Measurements from ENCODE around the gene OR8G5.
"Not testable (repeated sequence)": the region's sequence is repeated elsewhere in the genome, so short reads cannot be mapped to it uniquely, and the experiment has no call there.

The OR8G5 gene, protein sequence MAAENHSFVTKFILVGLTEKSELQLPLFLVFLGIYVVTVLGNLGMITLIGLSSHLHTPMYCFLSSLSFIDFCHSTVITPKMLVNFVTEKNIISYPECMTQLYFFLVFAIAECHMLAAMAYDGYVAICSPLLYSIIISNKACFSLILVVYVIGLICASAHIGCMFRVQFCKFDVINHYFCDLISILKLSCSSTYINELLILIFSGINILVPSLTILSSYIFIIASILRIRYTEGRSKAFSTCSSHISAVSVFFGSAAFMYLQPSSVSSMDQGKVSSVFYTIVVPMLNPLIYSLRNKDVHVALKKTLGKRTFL

DNA sequence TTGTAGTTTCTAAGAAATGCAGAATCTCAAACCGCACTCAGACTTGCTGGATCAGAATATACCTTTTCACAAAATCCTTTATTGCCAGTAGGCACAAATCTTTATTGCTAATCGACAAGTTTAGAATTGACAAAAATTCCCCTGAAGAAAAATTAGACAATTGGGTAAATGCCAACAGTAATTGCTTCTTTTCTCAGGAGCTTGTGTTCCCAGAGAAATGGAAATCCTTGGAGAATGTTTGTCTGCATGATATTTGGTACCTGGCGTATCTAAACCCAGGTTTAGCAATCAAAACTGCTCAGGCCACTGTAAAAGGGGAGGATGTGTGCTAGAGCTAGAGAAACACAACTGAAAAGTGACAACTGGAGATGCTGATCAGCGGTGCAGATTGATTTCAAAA is at the start of gene OR8G5:
OR8G5 (plus strand) TSS at position 301 of the 400 bp plus-strand sequence. CDS start 8,556 bp downstream, outside the sequence.
- DNase-seq = no peak

DNA sequence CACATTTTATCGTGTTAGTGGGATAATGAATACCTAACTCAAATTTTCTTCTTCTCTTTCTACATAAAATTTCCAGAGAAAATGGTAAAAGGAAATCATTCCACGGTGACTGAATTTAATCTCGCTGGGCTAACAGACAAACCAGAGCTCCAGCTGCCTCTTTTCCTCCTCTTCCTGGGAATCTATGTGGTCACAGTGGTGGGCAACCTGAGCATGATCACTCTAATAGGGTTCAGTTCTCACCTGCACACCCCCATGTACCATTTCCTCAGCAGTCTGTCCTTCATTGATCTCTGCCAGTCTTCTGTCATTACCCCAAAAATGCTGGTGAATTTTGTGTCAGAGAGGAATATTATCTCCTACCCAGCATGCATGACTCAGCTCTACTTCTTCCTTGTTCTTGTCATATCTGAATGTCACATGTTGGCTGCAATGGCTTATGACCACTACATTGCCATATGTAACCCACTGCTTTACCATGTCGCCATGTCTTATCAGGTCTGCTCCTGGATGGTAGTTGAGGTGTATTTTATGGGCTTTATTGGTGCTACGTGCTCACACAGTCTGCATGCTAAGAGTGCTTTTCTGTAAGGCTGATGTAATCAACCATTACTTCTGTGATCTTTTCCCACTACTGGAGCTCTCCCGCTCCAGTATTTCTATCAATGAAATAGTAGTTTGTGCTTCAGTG is 48.9 kb upstream of the OR8G5 start:
- DNase-seq = no peak

DNA sequence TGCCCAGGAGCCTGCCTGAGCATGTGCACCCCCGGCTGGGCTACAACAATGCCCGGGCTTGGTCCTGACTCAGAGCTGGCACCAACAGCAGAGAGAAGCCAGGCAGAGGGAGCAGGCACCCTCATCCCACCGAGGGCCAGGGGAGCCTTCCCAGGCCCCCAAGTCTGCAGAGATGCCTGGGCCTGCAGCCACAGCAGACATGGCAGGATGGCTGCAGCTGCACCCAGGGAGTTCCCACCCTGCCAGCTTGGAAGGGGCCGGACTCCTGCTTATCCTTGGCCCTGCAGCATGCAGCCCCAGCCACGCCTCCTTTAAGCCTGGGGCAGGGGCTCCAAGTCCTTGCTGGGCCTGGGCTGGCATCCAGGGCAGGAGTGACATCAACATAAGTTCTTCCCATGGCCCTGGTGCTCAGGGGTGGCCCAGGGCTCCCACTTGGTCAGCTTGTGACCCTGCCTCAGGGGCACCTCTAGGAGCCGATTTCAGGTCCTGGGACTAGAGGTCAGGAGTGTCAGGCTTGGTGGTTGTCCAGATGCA is 46.3 kb upstream of the OR8G5 start:
- no peak for DNase-seq

DNA sequence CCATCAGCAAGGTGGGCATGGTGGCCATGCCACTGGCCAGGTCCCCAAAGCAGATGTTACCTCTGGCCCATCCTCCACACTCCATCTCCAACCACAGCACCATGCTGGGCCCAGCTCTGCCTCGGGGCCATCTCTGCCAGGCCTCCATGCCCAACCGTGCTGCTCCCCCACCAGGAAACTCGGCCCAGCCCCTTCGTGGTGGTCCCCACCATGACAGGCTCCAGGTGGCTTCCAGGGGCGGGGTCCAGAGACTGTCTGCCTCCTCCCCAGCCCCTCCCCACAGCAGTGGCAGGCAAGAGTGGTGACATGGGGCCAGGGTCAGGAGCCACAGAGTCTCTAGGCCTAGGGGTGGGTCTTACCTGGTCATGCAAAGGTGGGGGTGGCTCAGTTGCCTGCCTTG is 45.8 kb upstream of the OR8G5 start:
- no peak for DNase-seq

DNA sequence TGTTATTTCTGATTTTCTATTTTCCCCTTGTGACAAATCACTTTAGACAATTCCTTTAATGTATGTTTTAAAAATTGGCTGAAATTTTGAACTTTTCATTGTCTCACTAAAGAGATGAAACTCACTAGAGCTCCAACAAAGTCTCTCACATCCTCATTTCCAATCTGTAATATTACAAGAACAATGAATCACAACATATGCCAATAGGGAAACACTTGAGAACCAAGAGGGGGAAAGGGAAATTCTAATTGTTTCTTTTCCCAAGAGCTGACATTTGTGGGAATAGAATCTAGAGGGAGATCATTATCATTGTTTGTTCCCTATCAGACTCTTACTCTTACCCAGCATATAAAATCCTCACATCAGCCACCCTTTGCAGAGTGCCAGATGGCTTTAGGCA is 44.9 kb upstream of the OR8G5 start:
- DNase-seq = no peak

DNA sequence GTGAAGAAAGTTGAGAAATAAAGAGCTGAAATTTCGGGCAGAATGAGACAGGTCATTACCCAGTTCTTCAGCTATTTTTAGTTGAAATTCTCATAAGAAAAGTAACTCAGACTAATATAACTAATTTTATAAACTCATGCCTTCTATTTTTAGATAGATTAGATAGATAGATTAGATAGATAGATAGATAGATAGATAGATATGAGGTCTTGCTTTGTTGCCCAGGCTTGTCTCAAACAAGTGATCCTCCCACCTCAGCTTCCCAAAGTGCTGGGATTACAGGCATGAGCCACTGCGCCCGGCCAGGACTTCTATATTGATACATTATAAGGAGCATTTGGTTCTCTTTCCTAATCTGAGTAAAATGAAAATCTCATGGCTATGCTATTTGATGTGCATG is 42.1 kb upstream of the OR8G5 start:
- DNase-seq = no peak

DNA sequence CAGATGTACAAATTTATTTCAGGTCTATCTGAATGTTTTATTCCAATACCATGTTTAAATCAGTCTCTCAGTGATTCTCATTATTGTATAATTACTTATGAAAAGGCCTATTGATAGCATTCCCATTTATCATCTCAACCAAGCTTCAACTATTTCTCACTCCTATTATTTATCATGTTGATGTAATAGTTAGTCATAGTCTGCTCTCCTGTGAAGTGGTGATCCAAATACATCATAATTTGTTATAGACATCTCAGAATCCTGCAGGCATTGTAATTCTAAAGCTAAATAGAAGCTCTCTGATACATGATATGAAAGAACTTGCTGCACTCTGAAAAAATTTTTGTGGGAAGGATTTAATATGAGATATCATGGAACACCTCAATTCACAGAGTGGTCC is 37.0 kb upstream of the OR8G5 start:
- no peak for DNase-seq

DNA sequence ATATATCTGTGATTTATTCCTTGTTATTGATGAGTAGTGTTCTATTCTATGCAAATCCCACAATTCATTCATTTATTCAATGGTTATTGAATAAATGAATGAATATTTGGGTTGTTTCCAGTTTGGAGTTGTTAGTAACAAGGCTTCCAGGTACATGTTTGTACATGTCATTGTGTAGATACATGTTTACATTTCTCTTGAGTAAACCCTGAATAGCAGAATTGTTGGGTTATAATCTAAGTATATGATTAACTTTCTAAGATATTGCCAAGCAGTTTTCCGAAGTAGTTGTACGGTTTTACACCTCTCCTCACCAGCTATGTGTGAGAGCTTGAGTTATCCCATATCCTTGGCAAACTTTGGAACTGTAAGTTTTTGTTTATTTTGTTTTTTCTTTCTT is 33.8 kb upstream of the OR8G5 start:
- no peak for DNase-seq

DNA sequence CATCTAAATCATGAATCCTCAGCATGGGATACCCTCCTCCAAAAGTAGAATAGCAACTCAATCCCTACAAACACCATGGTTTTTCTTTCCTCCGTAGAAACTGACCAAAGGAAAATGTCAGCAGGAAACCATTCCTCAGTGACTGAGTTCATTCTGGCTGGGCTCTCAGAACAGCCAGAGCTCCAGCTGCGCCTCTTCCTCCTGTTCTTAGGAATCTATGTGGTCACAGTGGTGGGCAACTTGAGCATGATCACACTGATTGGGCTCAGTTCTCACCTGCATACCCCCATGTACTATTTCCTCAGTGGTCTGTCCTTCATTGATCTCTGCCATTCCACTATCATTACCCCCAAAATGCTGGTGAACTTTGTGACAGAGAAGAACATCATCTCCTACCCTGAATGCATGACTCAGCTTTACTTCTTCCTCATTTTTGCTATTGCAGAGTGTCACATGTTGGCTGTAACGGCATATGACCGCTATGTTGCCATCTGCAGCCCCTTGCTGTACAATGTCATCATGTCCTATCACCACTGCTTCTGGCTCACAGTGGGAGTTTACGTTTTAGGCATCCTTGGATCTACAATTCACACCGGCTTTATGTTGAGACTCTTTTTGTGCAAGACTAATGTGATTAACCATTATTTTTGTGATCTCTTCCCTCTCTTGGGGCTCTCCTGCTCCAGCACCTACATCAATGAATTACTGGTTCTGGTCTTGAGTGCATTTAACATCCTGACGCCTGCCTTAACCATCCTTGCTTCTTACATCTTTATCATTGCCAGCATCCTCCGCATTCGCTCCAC is 31.4 kb upstream of the OR8G5 start:
- not testable (repeated sequence) for DNase-seq

DNA sequence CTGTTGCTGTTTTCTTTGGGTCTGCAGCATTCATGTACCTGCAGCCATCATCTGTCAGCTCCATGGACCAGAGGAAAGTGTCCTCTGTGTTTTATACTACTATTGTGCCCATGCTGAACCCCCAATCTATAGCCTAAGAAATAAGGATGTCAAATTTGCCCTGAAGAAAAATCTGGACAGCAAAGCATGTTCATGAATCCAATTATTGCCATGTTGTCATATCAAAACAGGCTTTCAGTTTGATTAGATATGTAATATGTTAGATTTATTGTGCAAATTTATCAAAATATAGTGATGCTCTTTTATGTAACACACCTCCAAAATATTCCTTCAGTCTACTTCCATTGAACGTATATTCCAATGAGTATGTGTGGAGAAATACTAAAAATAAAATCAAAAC is 30.7 kb upstream of the OR8G5 start:
- DNase-seq = no peak

DNA sequence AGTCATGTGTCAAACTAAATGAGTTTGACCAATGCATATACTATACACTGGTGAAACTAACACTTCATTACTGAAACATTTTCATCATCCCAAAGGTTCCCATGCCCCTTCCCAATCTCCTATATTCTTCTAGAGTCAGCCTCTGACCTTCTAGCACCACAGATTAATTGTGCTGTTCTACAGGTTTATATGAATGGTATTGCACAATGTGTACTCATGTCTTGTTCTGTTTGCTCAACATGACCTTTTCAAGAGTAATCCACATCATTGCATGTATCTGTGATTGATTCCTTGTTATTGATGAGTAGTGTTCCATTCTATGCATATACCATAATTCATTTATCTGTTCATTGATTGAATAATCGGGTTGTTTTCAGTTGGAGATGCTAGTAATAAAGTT is 22.8 kb upstream of the OR8G5 start:
- no peak for DNase-seq

DNA sequence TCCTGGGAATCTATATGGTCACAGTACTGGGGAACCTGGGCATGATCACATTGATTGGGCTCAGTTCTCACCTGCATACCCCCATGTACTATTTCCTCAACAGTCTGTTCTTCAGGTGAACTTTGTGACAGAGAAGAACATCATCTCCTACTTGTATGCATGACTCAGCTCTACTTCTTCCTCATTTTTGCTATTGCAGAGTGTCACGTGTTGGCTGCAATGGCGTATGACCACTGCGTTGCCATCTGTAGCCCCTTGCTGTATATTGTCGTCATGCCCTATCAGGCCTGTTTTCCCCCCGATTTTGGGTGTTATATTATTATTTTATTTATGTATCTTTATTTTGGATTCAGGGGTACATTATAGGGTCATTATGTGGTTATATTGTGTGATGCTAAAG is 17.7 kb upstream of the OR8G5 start:
- DNase-seq = no peak

DNA sequence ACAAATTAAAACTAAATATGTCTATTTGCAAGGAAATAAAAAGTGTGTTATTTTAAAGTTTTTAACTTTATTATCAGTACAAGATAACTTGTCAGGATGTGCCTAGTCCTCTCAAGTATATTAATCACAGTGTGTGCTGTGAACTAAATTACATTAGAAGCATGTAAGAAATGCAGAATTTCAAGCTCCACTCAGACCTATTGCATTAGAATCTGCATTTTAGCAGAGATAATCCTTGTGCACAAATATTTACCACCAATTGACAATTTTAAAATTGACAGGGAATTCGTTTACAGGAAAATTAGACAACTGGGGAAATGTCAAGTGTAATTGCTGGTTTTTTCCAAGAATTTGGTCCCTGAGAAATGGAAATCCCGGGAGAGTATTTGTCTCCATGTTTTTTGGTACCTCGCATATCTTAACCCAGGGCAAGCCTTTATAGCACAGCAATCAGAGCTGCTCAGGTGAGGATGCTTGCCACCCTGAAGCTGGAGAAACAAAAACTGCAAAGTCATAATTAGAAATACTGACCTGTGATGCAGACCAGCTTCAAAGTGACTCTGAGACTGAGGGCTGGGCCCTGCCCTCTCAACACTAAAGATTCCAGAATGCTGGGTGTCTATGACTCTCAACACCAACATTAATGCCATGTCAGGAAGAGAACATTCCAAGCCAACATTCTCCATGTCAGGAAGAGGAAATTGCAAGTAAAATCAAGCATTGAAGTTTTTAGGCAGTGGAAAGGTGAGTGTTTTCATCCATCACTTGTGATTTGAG is 15.4 kb upstream of the OR8G5 start, which contains the start of gene OR8G1:
OR8G1 (plus strand) TSS at position 475 of the 777 bp plus-strand sequence. CDS start 8,581 bp downstream, outside the sequence.
- DNase-seq = no peak

DNA sequence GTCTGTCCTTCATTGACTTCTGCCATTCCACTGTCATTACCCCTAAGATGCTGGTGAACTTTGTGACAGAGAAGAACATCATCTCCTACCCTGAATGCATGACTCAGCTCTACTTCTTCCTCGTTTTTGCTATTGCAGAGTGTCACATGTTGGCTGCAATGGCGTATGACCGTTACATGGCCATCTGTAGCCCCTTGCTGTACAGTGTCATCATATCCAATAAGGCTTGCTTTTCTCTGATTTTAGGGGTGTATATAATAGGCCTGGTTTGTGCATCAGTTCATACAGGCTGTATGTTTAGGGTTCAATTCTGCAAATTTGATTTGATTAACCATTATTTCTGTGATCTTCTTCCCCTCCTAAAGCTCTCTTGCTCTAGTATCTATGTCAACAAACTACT is 6.3 kb upstream of the OR8G5 start:
- not testable (repeated sequence) for DNase-seq

DNA sequence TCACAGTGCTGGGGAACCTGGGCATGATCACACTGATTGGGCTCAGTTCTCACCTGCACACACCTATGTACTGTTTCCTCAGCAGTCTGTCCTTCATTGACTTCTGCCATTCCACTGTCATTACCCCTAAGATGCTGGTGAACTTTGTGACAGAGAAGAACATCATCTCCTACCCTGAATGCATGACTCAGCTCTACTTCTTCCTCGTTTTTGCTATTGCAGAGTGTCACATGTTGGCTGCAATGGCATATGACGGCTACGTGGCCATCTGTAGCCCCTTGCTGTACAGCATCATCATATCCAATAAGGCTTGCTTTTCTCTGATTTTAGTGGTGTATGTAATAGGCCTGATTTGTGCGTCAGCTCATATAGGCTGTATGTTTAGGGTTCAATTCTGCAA is 8.9 kb downstream of the OR8G5 start:
- DNase-seq = not testable (repeated sequence)

DNA sequence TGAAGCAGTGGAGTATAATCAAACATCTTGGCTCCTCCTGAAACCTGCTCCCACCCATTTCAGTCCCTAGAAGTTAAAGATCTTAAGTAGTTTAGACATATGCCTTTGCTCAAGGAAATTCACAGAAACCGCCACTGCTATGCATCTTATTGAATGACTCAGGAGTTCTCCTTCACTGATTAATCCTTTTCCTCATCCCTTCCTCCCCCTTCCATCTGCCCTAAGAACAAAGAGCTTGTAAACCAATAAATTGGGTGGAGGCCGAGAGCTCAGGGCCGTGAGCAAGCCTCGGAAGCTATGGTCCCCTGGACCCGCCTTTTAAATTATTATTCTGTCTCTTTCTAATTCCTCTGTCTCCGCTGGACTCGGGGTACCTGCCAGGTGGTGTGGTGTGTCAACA is 14.7 kb downstream of the OR8G5 start:
- not testable (repeated sequence) for DNase-seq

DNA sequence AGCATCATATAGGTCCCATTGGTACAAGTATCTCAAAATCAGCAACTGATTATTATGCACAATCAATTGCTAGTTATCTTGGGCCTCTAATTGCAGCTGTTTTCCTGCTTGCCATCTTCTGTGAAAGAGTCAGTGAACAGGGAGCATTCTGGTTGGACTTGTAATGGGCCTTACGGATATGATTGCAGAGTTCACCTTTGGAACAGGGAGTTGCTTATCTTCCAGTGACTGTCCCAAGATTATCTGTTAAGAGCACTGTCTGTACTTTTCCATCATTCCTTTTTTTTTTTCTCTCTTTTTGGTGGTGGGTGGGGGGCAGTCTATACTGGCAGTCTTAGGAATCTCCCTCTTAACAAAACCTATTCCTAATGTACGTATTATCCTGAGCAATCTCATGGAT is 17.8 kb downstream of the OR8G5 start:
- DNase-seq = no peak

DNA sequence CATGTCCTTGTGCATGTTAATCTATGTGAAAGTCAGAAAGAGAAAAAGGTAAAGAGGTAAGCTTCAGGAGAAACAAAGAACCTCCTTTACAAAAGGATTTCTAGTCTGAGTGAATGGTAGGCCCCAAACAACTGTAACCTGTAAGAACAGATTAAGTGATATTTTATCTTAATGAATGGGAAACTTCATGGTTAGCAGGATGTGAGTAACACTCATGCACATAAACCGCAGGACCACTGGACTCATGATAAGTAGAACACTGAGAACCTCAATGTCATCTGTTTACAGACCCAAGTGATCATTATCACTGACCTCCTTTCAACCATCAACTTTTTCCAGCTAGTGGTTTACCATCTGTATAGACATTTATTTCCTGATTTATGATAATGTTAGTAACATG is 19.9 kb downstream of the OR8G5 start:
- no peak for DNase-seq

DNA sequence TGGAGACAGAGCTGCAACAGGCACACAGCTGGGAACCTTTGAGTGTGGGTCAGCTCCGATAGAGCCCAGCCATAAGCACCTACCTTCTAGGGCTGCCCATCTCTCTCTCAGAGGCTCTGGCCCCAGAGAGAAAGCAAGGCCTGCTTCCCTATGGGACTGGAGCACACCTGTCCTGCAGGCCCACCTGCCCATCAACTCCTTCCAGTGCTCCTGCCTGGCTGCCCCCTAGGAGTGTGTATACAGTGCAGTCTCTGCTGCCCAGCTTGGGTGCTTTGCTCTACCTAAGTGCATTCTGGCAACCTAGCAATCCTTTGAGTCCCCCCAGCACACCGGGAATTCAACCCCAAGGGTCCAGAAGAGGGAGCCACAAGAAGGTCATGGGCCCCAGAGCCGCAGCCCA is 21.0 kb downstream of the OR8G5 start:
- DNase-seq = no peak

DNA sequence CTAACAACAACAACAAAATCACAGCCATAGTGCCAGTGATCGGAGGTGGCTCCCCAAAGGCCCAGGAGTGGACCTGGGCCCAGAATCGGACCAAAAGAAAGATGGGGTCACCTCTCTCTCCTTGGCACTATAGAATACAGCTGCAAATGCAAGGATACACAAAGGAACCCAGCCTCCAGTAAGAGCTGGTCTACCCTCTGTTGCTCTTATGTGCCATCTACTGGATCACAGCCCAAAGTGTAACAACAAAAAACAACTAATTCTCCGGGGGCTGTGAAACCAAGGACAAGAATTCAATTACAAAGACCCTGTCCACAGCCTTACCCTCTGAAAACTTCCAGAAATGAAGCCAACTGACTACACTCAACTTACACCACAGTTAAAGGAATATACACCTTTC is 21.6 kb downstream of the OR8G5 start:
- DNase-seq = no peak

DNA sequence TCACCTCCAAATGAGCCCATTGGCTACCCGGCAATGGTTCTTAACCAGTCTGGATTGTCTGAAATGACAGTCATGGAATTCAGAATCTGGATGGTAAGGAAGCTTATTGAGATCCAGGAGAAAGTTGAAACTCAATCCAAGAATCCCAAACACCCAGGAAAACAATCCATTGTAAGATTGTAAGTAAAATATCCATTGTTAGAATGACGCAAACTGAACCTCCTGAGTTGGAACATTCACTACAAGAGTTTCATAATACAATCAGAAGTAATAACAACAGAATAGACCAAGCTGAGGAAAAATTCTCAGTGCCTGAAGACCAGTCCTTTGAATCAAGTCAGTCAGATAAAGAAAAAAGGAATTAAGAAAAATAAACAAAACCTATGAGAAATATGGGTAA is 22.1 kb downstream of the OR8G5 start:
- DNase-seq = no peak
